Fibroblast of lung (primary cell): ENCODE data around the gene NAA35. TPM values are rescaled to one million over a fixed set of nuclear protein-coding genes. Genes with fewer than 3 reads are reported as not detected.

ENCODE experiments used
- DNase-seq, 2 donors: peaks; one replicate each; pipeline versions ENCODE4 v3.0.0 to v3.0.0-alpha.2; 2010; ENCODE audit warnings: low read depth in 2 of 2
- H2AFZ ChIP-seq: 2 replicates; pipeline ENCODE4 v1.5.1; 2012; ENCODE audit warnings: low read length, control low read depth, inconsistent platforms
- H3K27ac ChIP-seq: 2 replicates; pipeline ENCODE4 v1.5.1; 2011; ENCODE audit warnings: low read length, control low read depth; ENCODE audit not compliant: insufficient read depth
- H3K27me3 ChIP-seq: 2 replicates; pipeline ENCODE4 v1.5.1; 2011; ENCODE audit warnings: mild to moderate bottlenecking, low read length; ENCODE audit not compliant: control insufficient read depth, insufficient read depth
- H3K36me3 ChIP-seq: 2 replicates; pipeline ENCODE4 v1.5.1; 2011; ENCODE audit warnings: low read length; ENCODE audit not compliant: control insufficient read depth, insufficient read depth
- H3K4me1 ChIP-seq: 2 replicates; pipeline ENCODE4 v1.5.1; 2011; ENCODE audit warnings: low read length; ENCODE audit not compliant: control insufficient read depth, insufficient read depth; ENCODE audit errors: extremely low read depth
- H3K4me2 ChIP-seq: 2 replicates; pipeline ENCODE4 v1.5.1; 2011; ENCODE audit warnings: low read length, control low read depth; ENCODE audit not compliant: insufficient read depth; ENCODE audit errors: extremely low read depth
- H3K4me3 ChIP-seq, 4 experiments: fragments of 200-600 bp in 1 of 4; sonication (generic) in 1 of 4; replicated peaks in 1 of 4; 2 replicates each; pipeline ENCODE4 v1.5.1; 2011 to 2016; ENCODE audit warnings: low read length in 4 of 4, low read depth in 3 of 4, mild to moderate bottlenecking in 3 of 4, control low read depth in 2 of 4, inconsistent platforms in 1 of 4, mixed read lengths in 1 of 4; ENCODE audit not compliant: insufficient read depth in 1 of 4; ENCODE audit errors: control extremely low read depth in 1 of 4
- H3K79me2 ChIP-seq: 2 replicates; pipeline ENCODE4 v1.5.1; 2012; ENCODE audit warnings: mild to moderate bottlenecking, low read length, inconsistent platforms; ENCODE audit not compliant: control insufficient read depth, insufficient read depth
- H3K9ac ChIP-seq: 2 replicates; pipeline ENCODE4 v1.5.1; 2011; ENCODE audit warnings: mild to moderate bottlenecking, low read length, control low read depth; ENCODE audit not compliant: insufficient read depth
- H3K9me3 ChIP-seq: 2 replicates; pipeline ENCODE4 v1.5.1; 2012; ENCODE audit warnings: low read depth, low read length; ENCODE audit not compliant: control insufficient read depth, insufficient read depth
- H4K20me1 ChIP-seq: 2 replicates; pipeline ENCODE4 v1.5.1; 2011; ENCODE audit warnings: low read length; ENCODE audit not compliant: control insufficient read depth, insufficient read depth; ENCODE audit errors: extremely low read depth
- CTCF ChIP-seq, 2 donors: IDR thresholded peaks in 1 of 2; conservative IDR thresholded peaks in 1 of 2; 1 replicate in 1 of 2; 2 replicates in 1 of 2; pipeline ENCODE4 v1.5.1; 2011 to 2012; ENCODE audit warnings: low read length in 2 of 2, control low read depth in 1 of 2, inconsistent platforms in 1 of 2, low read depth in 1 of 2, mild to moderate bottlenecking in 1 of 2
- EZH2 ChIP-seq: IDR thresholded peaks from 2 replicates; pipeline ENCODE4 v1.5.1; 2012; ENCODE audit warnings: low read length, control low read depth, mild to moderate bottlenecking; ENCODE audit errors: missing control alignments
- polyA plus RNA-seq, 2 donors: library from polyadenylated mRNA; depleted of rRNA in 1 of 2; stranded (reverse) in 1 of 2; unstranded in 1 of 2; fragments of >200 nt; gene quantifications; 2 replicates each; pipeline ENCODE4 v1.2.1, GENCODE V29; 2011 to 2012; ENCODE audit warnings: missing spikeins in 1 of 2
- total RNA-seq: library from RNA; depleted of rRNA; stranded (reverse); fragments of >200 nt; gene quantifications from 2 replicates; pipeline ENCODE4 v1.2.1, GENCODE V29; 2014

Gene NAA35
- total and polyA plus RNA-seq, 2 donors (not counting 1 experiment from before 2014, with no cell fraction given), result 20.5 to 23.5 TPM

GRCh38 chr9:86069206-86069869 lies 128.4 kb downstream of the NAA35 start:
- DNase-seq, result no peak
- H3K4me3 ChIP-seq, result no peak overlapping the region
- H3K79me2 ChIP-seq, result no peaks in the 10 kb centered on the region
- H4K20me1 ChIP-seq, result no peaks in the 10 kb centered on the region
- H3K36me3 ChIP-seq, result no peaks in the 10 kb centered on the region
- TF ChIP-seq EZH2, result no peak
- no peak for TF ChIP-seq CTCF (conservative IDR thresholded peaks at IDR 0.05 in 1 of 2, IDR thresholded peaks at IDR 0.05 in 1 of 2; ENCODE audit: low read depth in 1 of 2, low read length in 2 of 2)
- no peaks in the 10 kb centered on the region for H3K4me1 ChIP-seq
- H3K9ac ChIP-seq, result no peak overlapping the region
- H3K27ac ChIP-seq, result no peak overlapping the region
- H3K9me3 ChIP-seq, result no peaks in the 10 kb centered on the region
- no peaks in the 10 kb centered on the region for H3K27me3 ChIP-seq
- H3K4me2 ChIP-seq, result no peak overlapping the region
- no peak overlapping the region for H2AFZ ChIP-seq

Other genes starting within 250 kb of the NAA35 start
- 10.7 and 13.6 TPM in 2 replicates for gene AGTPBP1, start 199.2 kb upstream of the NAA35 start, total RNA-seq
- 6.8 and 10.6 TPM in 2 replicates for gene AGTPBP1, start 199.2 kb upstream of the NAA35 start, polyA plus RNA-seq
- gene GOLM1, start 158.4 kb downstream of the NAA35 start, total RNA-seq, result 46.7 and 67.3 TPM in 2 replicates
- 49.4 and 64.0 TPM in 2 replicates for gene GOLM1, start 158.4 kb downstream of the NAA35 start, polyA plus RNA-seq